ENCODE results near the gene NCK1. TPM values are rescaled to one million over a fixed set of nuclear protein-coding genes. Genes with fewer than 3 reads are reported as not detected.

Gene NCK1
- total RNA-seq, 1 experiment from 2014 or later = 25.6 TPM

GRCh38 chr3:136919799-136920580, 58.0 kb downstream of the NCK1 start:
- H3K4me3 ChIP-seq (replicated peaks in 1 of 2; ENCODE audit: low read depth in 1 of 2, low read length in 2 of 2) = no peak overlapping the region
- DNase-seq (ENCODE audit: low read depth, low spot score) = no peak
- intact Hi-C loops (cut with micrococcal nuclease) = no loop called here
- H3K9me3 ChIP-seq (ENCODE audit: control insufficient read depth in 1 of 2, insufficient read depth in 1 of 2, low read depth in 1 of 2, low read length in 2 of 2) = no peaks in the 10 kb centered on the region
- H3K9ac ChIP-seq (ENCODE audit: low read length) = no peak overlapping the region
- H3K27me3 ChIP-seq (ENCODE audit: insufficient read depth, low read length) = no peaks in the 10 kb centered on the region
- H2AFZ ChIP-seq (ENCODE audit: low read depth, low read length, poor library complexity, severe bottlenecking) = no peak overlapping the region
- TF ChIP-seq ATF3 (IDR thresholded peaks at IDR 0.05) (no peak), JUND (IDR thresholded peaks at IDR 0.05) (no peak), ZFX (IDR thresholded peaks at IDR 0.05) (no peak), SRF (IDR thresholded peaks at IDR 0.05; ENCODE audit: low read depth) (no peak), POLR2A (IDR thresholded peaks at IDR 0.05; ENCODE audit: borderline replicate concordance, extremely low read depth, insufficient read depth, insufficient read length) (no peak), POLR2AphosphoS5 (IDR thresholded peaks at IDR 0.05; ENCODE audit: low read depth, low read length) (no peak), FOSL1 (IDR thresholded peaks at IDR 0.05; ENCODE audit: low read depth) (no peak), CEBPB (IDR thresholded peaks at IDR 0.05; ENCODE audit: low read depth) (no peak), ZNF274 (IDR thresholded peaks at IDR 0.05; ENCODE audit: low read depth, low read length) (no peak), SP1 (IDR thresholded peaks at IDR 0.05; ENCODE audit: low read depth) (no peak), EZH2phosphoT487 (IDR thresholded peaks at IDR 0.05; ENCODE audit: borderline replicate concordance) (no peak), RAD21 (IDR thresholded peaks at IDR 0.05; ENCODE audit: low read depth) (no peak), EGR1 (IDR thresholded peaks at IDR 0.05; ENCODE audit: low read depth) (no peak), EZH2 (IDR thresholded peaks at IDR 0.05) (no peak), ELF1 (IDR thresholded peaks at IDR 0.05; ENCODE audit: borderline replicate concordance, low read depth) (no peak)
- TF ChIP-seq, protein P1, sequence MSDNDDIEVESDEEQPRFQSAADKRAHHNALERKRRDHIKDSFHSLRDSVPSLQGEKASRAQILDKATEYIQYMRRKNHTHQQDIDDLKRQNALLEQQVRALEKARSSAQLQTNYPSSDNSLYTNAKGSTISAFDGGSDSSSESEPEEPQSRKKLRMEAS (IDR thresholded peaks at IDR 0.05) = no peak
- TF ChIP-seq, protein P2, sequence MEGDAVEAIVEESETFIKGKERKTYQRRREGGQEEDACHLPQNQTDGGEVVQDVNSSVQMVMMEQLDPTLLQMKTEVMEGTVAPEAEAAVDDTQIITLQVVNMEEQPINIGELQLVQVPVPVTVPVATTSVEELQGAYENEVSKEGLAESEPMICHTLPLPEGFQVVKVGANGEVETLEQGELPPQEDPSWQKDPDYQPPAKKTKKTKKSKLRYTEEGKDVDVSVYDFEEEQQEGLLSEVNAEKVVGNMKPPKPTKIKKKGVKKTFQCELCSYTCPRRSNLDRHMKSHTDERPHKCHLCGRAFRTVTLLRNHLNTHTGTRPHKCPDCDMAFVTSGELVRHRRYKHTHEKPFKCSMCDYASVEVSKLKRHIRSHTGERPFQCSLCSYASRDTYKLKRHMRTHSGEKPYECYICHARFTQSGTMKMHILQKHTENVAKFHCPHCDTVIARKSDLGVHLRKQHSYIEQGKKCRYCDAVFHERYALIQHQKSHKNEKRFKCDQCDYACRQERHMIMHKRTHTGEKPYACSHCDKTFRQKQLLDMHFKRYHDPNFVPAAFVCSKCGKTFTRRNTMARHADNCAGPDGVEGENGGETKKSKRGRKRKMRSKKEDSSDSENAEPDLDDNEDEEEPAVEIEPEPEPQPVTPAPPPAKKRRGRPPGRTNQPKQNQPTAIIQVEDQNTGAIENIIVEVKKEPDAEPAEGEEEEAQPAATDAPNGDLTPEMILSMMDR (IDR thresholded peaks at IDR 0.05 in 2 of 3, conservative IDR thresholded peaks at IDR 0.05 in 1 of 3; ENCODE audit: borderline replicate concordance in 1 of 3, insufficient read depth in 1 of 3, low read depth in 2 of 3, low read length in 2 of 3) = no peak
- no peaks in the 10 kb centered on the region for H3K36me3 ChIP-seq (ENCODE audit: control insufficient read depth in 1 of 2, insufficient read depth in 2 of 2, low read length in 2 of 2)
- H3K9me2 ChIP-seq (ENCODE audit: insufficient read depth) = no peaks in the 10 kb centered on the region
- no peaks in the 10 kb centered on the region for H3K4me1 ChIP-seq (ENCODE audit: control insufficient read depth in 1 of 2, insufficient read depth in 2 of 2, low read length in 2 of 2)
- peaks cover 82% of the 10 kb centered on the region for H3K79me2 ChIP-seq (ENCODE audit: insufficient read depth, low read length)
- BruUV-seq (replicated peaks) = no TSS peak
- ChIA-PET POLR2A (no interaction called here), RAD21 (ENCODE audit: low non-redundant PET in 1 of 2, low total read pairs in 2 of 2, uncharacterized antibody in 2 of 2, unreplicated experiment in 2 of 2) (no interaction called here), CTCF (no interaction called here)
- ATAC-seq = no peak
- H4K20me1 ChIP-seq (ENCODE audit: insufficient read depth) = no peaks in the 10 kb centered on the region
- no peak overlapping the region for H3K27ac ChIP-seq (ENCODE audit: low read depth, low read length)
- no peak overlapping the region for H3K4me2 ChIP-seq (ENCODE audit: low read length)
